Stimulated activated naive B cell treated with anti-CD40 and anti-IgM and Interleukin-4, amounts not matched to agents 10 μg/mL and 1 μg/mL and 100 μg/mL, for 72 hours (primary cell): ENCODE data around the gene TMEM158.

ENCODE experiments used
- ATAC-seq, 2 donors: fragments of 150-1000 bp; cut with Tn5 transposase; replicated peaks; 2 replicates each; pipeline ENCODE4 v1.10.0; 2021; ENCODE audit warnings: moderate library complexity in 1 of 2
- DNase-seq: peaks from one replicate; pipeline ENCODE4 v3.0.0; 2021
- H3K27ac Mint-ChIP-seq: one replicate; pipeline ENCODE4 v1.8.0; 2022; ENCODE audit warnings: mild to moderate bottlenecking, mixed read lengths
- H3K27me3 Mint-ChIP-seq, 2 donors: one replicate each; pipeline ENCODE4 v1.8.0; 2022; ENCODE audit warnings: mixed read lengths in 2 of 2
- H3K36me3 Mint-ChIP-seq, 2 donors: one replicate each; pipeline ENCODE4 v1.8.0; 2022; ENCODE audit warnings: mixed read lengths in 2 of 2, mild to moderate bottlenecking in 1 of 2
- H3K4me1 Mint-ChIP-seq, 2 donors: one replicate each; pipeline ENCODE4 v1.8.0; 2022; ENCODE audit warnings: mixed read lengths in 2 of 2, mild to moderate bottlenecking in 1 of 2
- H3K4me3 Mint-ChIP-seq, 2 donors: one replicate each; pipeline ENCODE4 v1.8.0; 2022; ENCODE audit warnings: mild to moderate bottlenecking in 2 of 2, mixed read lengths in 2 of 2, moderate library complexity in 1 of 2
- H3K9me3 Mint-ChIP-seq, 2 donors: one replicate each; pipeline ENCODE4 v1.8.0; 2022; ENCODE audit warnings: mixed read lengths in 2 of 2, mild to moderate bottlenecking in 1 of 2

The TMEM158 gene

GRCh38 chr3:45182915-45183871, 42.9 kb downstream of the TMEM158 start:
- Mint-ChIP-seq H3K27ac (no peak overlapping the region), H3K4me1 (peaks cover 8 to 17% of the 10 kb centered on the region in 2 donors), H3K27me3 (peaks cover 15 to 17% of the 10 kb centered on the region in 2 donors), H3K9me3 (no peaks in the 10 kb centered on the region), H3K4me3 (no peak overlapping the region), H3K36me3 (no peaks in the 10 kb centered on the region)
- ATAC-seq (no peak), DNase-seq (no peak)

DNA sequence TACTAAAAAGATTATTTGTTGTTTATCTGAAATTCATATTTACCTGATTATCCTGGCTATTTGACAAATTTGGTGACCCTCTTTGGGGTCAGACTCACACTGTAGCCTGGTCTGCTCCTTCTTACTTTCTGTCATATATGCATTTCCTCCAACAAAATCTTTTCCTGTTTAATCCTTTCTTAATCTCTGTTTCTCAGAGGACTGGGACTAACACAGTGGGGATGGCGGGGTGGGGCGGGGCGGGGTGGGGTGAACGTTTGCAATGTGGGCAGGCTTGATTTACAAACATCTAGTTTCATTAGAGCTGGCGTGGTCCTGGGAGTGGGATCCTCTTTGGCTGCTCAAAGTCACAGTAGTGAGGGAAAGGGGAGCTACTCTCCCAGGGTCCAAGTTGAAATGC, 44.6 kb downstream of the TMEM158 start:
- H3K9me3 Mint-ChIP-seq = no peaks in the 10 kb centered on the region
- peaks cover 2 to 8% of the 10 kb centered on the region in 2 donors for H3K4me1 Mint-ChIP-seq
- DNase-seq = no peak
- no peak for ATAC-seq
- peaks cover 15 to 17% of the 10 kb centered on the region in 2 donors for H3K27me3 Mint-ChIP-seq
- H3K36me3 Mint-ChIP-seq = no peaks in the 10 kb centered on the region
- H3K4me3 Mint-ChIP-seq = no peak overlapping the region
- H3K27ac Mint-ChIP-seq = no peak overlapping the region

GRCh38 chr3:45180899-45181298, 45.2 kb downstream of the TMEM158 start:
- Mint-ChIP-seq H3K9me3 (no peaks in the 10 kb centered on the region), H3K36me3 (no peaks in the 10 kb centered on the region), H3K27me3 (peaks cover 15 to 17% of the 10 kb centered on the region in 2 donors), H3K4me3 (no peak overlapping the region), H3K4me1 (peaks cover 2 to 8% of the 10 kb centered on the region in 2 donors), H3K27ac (no peak overlapping the region)
- DNase-seq (no peak), ATAC-seq (no peak)

GRCh38 chr3:45180051-45180450, 46.0 kb downstream of the TMEM158 start:
- Mint-ChIP-seq H3K4me3 (no peak overlapping the region), H3K27ac (no peak overlapping the region), H3K9me3 (no peaks in the 10 kb centered on the region), H3K27me3 (peaks cover 7 to 11% of the 10 kb centered on the region in 2 donors), H3K4me1 (peaks cover 2 to 8% of the 10 kb centered on the region in 2 donors), H3K36me3 (no peaks in the 10 kb centered on the region)
- no peak for ATAC-seq
- DNase-seq = no peak

DNA sequence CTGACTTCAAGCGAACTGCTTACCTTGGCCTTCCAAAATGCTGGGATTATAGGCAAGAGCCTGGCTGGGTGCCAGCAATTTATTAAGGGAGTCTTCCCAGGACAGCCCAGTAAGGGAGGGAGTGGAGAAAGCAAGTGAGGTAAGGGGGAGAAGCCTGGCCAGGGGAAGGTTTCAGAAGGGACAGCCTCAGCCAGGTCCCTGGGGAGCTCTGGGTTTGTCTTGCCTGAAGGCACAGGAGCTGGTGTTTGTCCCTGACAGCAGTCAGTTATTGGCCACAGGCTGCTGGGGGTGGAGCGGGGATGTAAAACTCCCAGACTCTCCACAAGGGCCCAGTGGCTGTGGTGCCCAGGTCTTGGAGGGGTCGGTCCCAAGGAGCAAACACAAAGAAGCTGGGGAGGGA, 46.9 kb downstream of the TMEM158 start:
- Mint-ChIP-seq H3K27me3 (peaks cover 7 to 9% of the 10 kb centered on the region in 2 donors), H3K4me3 (no peak overlapping the region), H3K27ac (no peak overlapping the region), H3K36me3 (no peaks in the 10 kb centered on the region), H3K9me3 (no peaks in the 10 kb centered on the region), H3K4me1 (peaks cover 2 to 8% of the 10 kb centered on the region in 2 donors)
- ATAC-seq (no peak), DNase-seq (no peak)

- Mint-ChIP-seq H3K9me3 (no peaks in the 10 kb centered on the region), H3K27ac (no peak overlapping the region), H3K4me1 (peaks cover 2 to 8% of the 10 kb centered on the region in 2 donors), H3K4me3 (no peak overlapping the region), H3K27me3 (peaks cover 9% of the 10 kb centered on the region in 2 donors), H3K36me3 (no peaks in the 10 kb centered on the region)
- ATAC-seq = no peak
- no peak for DNase-seq
Observed at GRCh38 chr3:45178183-45179023, 47.7 kb downstream of the TMEM158 start.

DNA sequence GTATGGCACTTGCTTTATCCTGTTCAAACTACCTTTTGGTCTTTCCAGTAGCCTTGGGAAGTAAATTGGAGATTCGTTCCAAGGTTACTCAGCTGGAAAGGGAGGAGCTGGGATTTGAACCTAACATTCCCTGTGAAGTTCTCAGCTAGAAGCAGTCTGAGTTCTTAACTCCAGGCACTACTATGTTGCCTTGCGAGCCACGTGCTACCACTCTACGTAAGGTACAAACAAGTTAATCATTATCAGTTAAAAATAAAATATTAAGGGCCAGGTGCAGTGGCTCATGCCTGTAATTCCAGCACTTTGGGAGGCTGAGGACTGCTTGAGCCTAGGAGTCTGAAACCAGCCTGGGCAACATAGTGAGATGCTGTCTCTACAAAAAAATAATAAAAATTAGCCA, 49.2 kb downstream of the TMEM158 start:
- Mint-ChIP-seq H3K4me1 (no peaks in the 10 kb centered on the region), H3K27ac (no peak overlapping the region), H3K27me3 (peaks cover 9 to 11% of the 10 kb centered on the region in 2 donors), H3K9me3 (no peaks in the 10 kb centered on the region), H3K4me3 (no peak overlapping the region), H3K36me3 (no peaks in the 10 kb centered on the region)
- ATAC-seq = no peak
- DNase-seq = no peak
